Activated CD4-positive, alpha-beta T cell treated with anti-CD3 and anti-CD28 coated beads, Interleukin-2, amount 10 ng/mL, durations not matched to agents 24 days and 14 days (primary cell): ENCODE measurements around the gene DEPP1. TPM values are rescaled to one million over a fixed set of nuclear protein-coding genes. Genes with fewer than 3 reads are reported as not detected.

ENCODE experiments used
- DNase-seq: peaks from one replicate; pipeline ENCODE4 v3.0.0; 2022
- H3K27ac Mint-ChIP-seq: one replicate; pipeline ENCODE4 v1.8.0; 2022; ENCODE audit warnings: mild to moderate bottlenecking, mixed read lengths
- H3K27me3 Mint-ChIP-seq: one replicate; pipeline ENCODE4 v1.8.0; 2022; ENCODE audit warnings: mixed read lengths
- H3K36me3 Mint-ChIP-seq: one replicate; pipeline ENCODE4 v1.8.0; 2022; ENCODE audit warnings: low read depth, mild to moderate bottlenecking, mixed read lengths
- H3K4me1 Mint-ChIP-seq: one replicate; pipeline ENCODE4 v1.8.0; 2021; ENCODE audit warnings: mixed read lengths
- H3K4me3 Mint-ChIP-seq: one replicate; pipeline ENCODE4 v1.8.0; 2022; ENCODE audit warnings: mild to moderate bottlenecking, moderate library complexity, mixed read lengths
- H3K9me3 Mint-ChIP-seq: one replicate; pipeline ENCODE4 v1.8.0; 2021; ENCODE audit warnings: mixed read lengths
- intact Hi-C: fragments of 100-400 bp; cut with micrococcal nuclease; formaldehyde crosslinking; loops from one replicate; pipeline ENCODE4 v1.15.1; 2023
- total RNA-seq: library from RNA; stranded (reverse); gene quantifications from 2 replicates; pipeline ENCODE4 v1.2.3, GENCODE V29; 2022

The DEPP1 gene
- total RNA-seq, 1 donor from 2014 or later = 3.3 TPM

GRCh38 chr10:44998146-44998631 lies 19.6 kb upstream of the DEPP1 start:
- peaks cover 9% of the 10 kb centered on the region for H3K27me3 Mint-ChIP-seq
- intact Hi-C loops = no loop called here
- H3K9me3 Mint-ChIP-seq = peaks cover 14% of the 10 kb centered on the region
- DNase-seq = peak; percentile 51
- H3K36me3 Mint-ChIP-seq = peaks cover 13% of the 10 kb centered on the region
- H3K4me1 Mint-ChIP-seq = peaks cover 29% of the 10 kb centered on the region
- no peak overlapping the region for H3K27ac Mint-ChIP-seq
- no peak overlapping the region for H3K4me3 Mint-ChIP-seq

- peak; percentile 35 for DNase-seq
- peaks cover 9% of the 10 kb centered on the region for H3K27me3 Mint-ChIP-seq
- no peak overlapping the region for H3K4me3 Mint-ChIP-seq
- peaks cover 11% of the 10 kb centered on the region for H3K9me3 Mint-ChIP-seq
- peaks cover 23% of the 10 kb centered on the region for H3K4me1 Mint-ChIP-seq
- intact Hi-C loops = no loop called here
- no peak overlapping the region for H3K27ac Mint-ChIP-seq
- peaks cover 5% of the 10 kb centered on the region for H3K36me3 Mint-ChIP-seq
Observed at GRCh38 chr10:44997105-44997748, 18.6 kb upstream of the DEPP1 start.

- Mint-ChIP-seq H3K9me3 (peaks cover 11% of the 10 kb centered on the region), H3K27me3 (peaks cover 9% of the 10 kb centered on the region), H3K36me3 (peaks cover 3% of the 10 kb centered on the region), H3K27ac (peak overlapping the region; percentile 11), H3K4me1 (peaks cover 21% of the 10 kb centered on the region), H3K4me3 (peak overlapping the region; percentile 48)
- DNase-seq = peak; percentile 51
- intact Hi-C loops = no loop called here
Observed at GRCh38 chr10:44995914-44996669, 17.5 kb upstream of the DEPP1 start.

GRCh38 chr10:44995581-44995913 lies 16.9 kb upstream of the DEPP1 start:
- peak overlapping the region; percentile 48 for H3K4me3 Mint-ChIP-seq
- peaks cover under 1% of the 10 kb centered on the region for H3K36me3 Mint-ChIP-seq
- intact Hi-C loops = no loop called here
- peaks cover 19% of the 10 kb centered on the region for H3K4me1 Mint-ChIP-seq
- H3K9me3 Mint-ChIP-seq = peaks cover 9% of the 10 kb centered on the region
- H3K27ac Mint-ChIP-seq = peak overlapping the region; percentile 11
- peak; percentile 71 for DNase-seq
- H3K27me3 Mint-ChIP-seq = peaks cover 11% of the 10 kb centered on the region

- Mint-ChIP-seq H3K4me3 (no peak overlapping the region), H3K27me3 (peaks cover 12% of the 10 kb centered on the region), H3K4me1 (peaks cover 14% of the 10 kb centered on the region), H3K9me3 (peaks cover 3% of the 10 kb centered on the region), H3K27ac (no peak overlapping the region), H3K36me3 (no peaks in the 10 kb centered on the region)
- intact Hi-C loops = no loop called here
- DNase-seq = peak; percentile 45
Observed at GRCh38 chr10:44994752-44995530, 16.3 kb upstream of the DEPP1 start.

- Mint-ChIP-seq H3K27ac (no peak overlapping the region), H3K4me1 (peaks cover 14% of the 10 kb centered on the region), H3K36me3 (no peaks in the 10 kb centered on the region), H3K27me3 (peaks cover 13% of the 10 kb centered on the region), H3K9me3 (no peaks in the 10 kb centered on the region), H3K4me3 (no peak overlapping the region)
- DNase-seq = peak; percentile 37
- intact Hi-C loops = no loop called here
Observed at GRCh38 chr10:44993922-44994751, 15.5 kb upstream of the DEPP1 start.

GRCh38 chr10:44993226-44993921 lies 14.8 kb upstream of the DEPP1 start:
- intact Hi-C loops = no loop called here
- Mint-ChIP-seq H3K27ac (peak overlapping the region; percentile 48), H3K27me3 (peaks cover 11% of the 10 kb centered on the region), H3K4me3 (no peak overlapping the region), H3K9me3 (no peaks in the 10 kb centered on the region), H3K36me3 (no peaks in the 10 kb centered on the region), H3K4me1 (peaks cover 14% of the 10 kb centered on the region)
- peak; percentile 50 for DNase-seq

GRCh38 chr10:44992732-44993225 lies 14.2 kb upstream of the DEPP1 start:
- Mint-ChIP-seq H3K4me3 (no peak overlapping the region), H3K4me1 (peaks cover 14% of the 10 kb centered on the region), H3K27ac (no peak overlapping the region), H3K36me3 (no peaks in the 10 kb centered on the region), H3K9me3 (no peaks in the 10 kb centered on the region), H3K27me3 (peaks cover 6% of the 10 kb centered on the region)
- intact Hi-C loops = no loop called here
- DNase-seq = peak; percentile 41

- intact Hi-C loops = no loop called here
- peak; percentile 48 for DNase-seq
- Mint-ChIP-seq H3K36me3 (no peaks in the 10 kb centered on the region), H3K27me3 (peaks cover 6% of the 10 kb centered on the region), H3K4me1 (peaks cover 14% of the 10 kb centered on the region), H3K9me3 (no peaks in the 10 kb centered on the region), H3K4me3 (no peak overlapping the region), H3K27ac (no peak overlapping the region)
Observed at GRCh38 chr10:44992070-44992731, 13.6 kb upstream of the DEPP1 start.

GRCh38 chr10:44991571-44991970 lies 13.0 kb upstream of the DEPP1 start:
- intact Hi-C loops = no loop called here
- Mint-ChIP-seq H3K27ac (no peak overlapping the region), H3K9me3 (no peaks in the 10 kb centered on the region), H3K4me1 (peaks cover 14% of the 10 kb centered on the region), H3K36me3 (no peaks in the 10 kb centered on the region), H3K27me3 (peaks cover 6% of the 10 kb centered on the region), H3K4me3 (no peak overlapping the region)
- no peak for DNase-seq

GRCh38 chr10:44990965-44991364 lies 12.4 kb upstream of the DEPP1 start:
- Mint-ChIP-seq H3K4me1 (peaks cover 15% of the 10 kb centered on the region), H3K27me3 (peaks cover 6% of the 10 kb centered on the region), H3K36me3 (no peaks in the 10 kb centered on the region), H3K27ac (no peak overlapping the region), H3K4me3 (no peak overlapping the region), H3K9me3 (no peaks in the 10 kb centered on the region)
- DNase-seq = no peak
- intact Hi-C loops = no loop called here

GRCh38 chr10:44990302-44990655 lies 11.7 kb upstream of the DEPP1 start:
- intact Hi-C loops = no loop called here
- H3K9me3 Mint-ChIP-seq = no peaks in the 10 kb centered on the region
- no peak overlapping the region for H3K27ac Mint-ChIP-seq
- peaks cover 6% of the 10 kb centered on the region for H3K27me3 Mint-ChIP-seq
- no peak overlapping the region for H3K4me3 Mint-ChIP-seq
- H3K36me3 Mint-ChIP-seq = no peaks in the 10 kb centered on the region
- no peak for DNase-seq
- peaks cover 8% of the 10 kb centered on the region for H3K4me1 Mint-ChIP-seq
